Ishikawa (cell line): Measurements from ENCODE around the gene SLC33A1.

Source experiments
- EGR1 ChIP-seq: IDR thresholded peaks from 2 replicates; pipeline ENCODE4 v1.6.1; 2012
- EP300 ChIP-seq: IDR thresholded peaks from 2 replicates; pipeline ENCODE4 v1.6.1; 2012; ENCODE audit warnings: borderline replicate concordance
- MAX ChIP-seq: IDR thresholded peaks from 2 replicates; pipeline ENCODE4 v1.6.1; 2012
- NFIC ChIP-seq: IDR thresholded peaks from 2 replicates; pipeline ENCODE4 v1.6.1; 2012
- RAD21 ChIP-seq: IDR thresholded peaks from 2 replicates; pipeline ENCODE4 v1.6.1; 2012; ENCODE audit warnings: low read depth
- TAF1 ChIP-seq: IDR thresholded peaks from 2 replicates; pipeline ENCODE4 v1.6.1; 2012; ENCODE audit warnings: low read depth, mild to moderate bottlenecking
- TCF12 ChIP-seq: IDR thresholded peaks from 2 replicates; pipeline ENCODE4 v1.6.1; 2012; ENCODE audit warnings: low read depth
- TF ChIP-seq, protein P1 (sequence below): IDR thresholded peaks from 2 replicates; pipeline ENCODE4 v1.6.1; 2012; ENCODE audit warnings: low read depth, mild to moderate bottlenecking

GRCh38 chr3:155871746-155872158 lies 17.5 kb upstream of the SLC33A1 start:
- TF ChIP-seq MAX, result no peak
- TF ChIP-seq, protein P1, sequence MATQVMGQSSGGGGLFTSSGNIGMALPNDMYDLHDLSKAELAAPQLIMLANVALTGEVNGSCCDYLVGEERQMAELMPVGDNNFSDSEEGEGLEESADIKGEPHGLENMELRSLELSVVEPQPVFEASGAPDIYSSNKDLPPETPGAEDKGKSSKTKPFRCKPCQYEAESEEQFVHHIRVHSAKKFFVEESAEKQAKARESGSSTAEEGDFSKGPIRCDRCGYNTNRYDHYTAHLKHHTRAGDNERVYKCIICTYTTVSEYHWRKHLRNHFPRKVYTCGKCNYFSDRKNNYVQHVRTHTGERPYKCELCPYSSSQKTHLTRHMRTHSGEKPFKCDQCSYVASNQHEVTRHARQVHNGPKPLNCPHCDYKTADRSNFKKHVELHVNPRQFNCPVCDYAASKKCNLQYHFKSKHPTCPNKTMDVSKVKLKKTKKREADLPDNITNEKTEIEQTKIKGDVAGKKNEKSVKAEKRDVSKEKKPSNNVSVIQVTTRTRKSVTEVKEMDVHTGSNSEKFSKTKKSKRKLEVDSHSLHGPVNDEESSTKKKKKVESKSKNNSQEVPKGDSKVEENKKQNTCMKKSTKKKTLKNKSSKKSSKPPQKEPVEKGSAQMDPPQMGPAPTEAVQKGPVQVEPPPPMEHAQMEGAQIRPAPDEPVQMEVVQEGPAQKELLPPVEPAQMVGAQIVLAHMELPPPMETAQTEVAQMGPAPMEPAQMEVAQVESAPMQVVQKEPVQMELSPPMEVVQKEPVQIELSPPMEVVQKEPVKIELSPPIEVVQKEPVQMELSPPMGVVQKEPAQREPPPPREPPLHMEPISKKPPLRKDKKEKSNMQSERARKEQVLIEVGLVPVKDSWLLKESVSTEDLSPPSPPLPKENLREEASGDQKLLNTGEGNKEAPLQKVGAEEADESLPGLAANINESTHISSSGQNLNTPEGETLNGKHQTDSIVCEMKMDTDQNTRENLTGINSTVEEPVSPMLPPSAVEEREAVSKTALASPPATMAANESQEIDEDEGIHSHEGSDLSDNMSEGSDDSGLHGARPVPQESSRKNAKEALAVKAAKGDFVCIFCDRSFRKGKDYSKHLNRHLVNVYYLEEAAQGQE, result no peak
- no peak for TF ChIP-seq EP300
- TF ChIP-seq RAD21, result no peak
- no peak for TF ChIP-seq TCF12
- TF ChIP-seq TAF1, result no peak; the same call in 1 of the 2 replicates
- TF ChIP-seq EGR1, result no peak
- no peak for TF ChIP-seq NFIC
